GM12892 (cell line): Measurements from ENCODE around the gene GDAP2.

ENCODE experiments used
- POLR2AphosphoS5 ChIP-seq: IDR thresholded peaks from 2 replicates; pipeline ENCODE4 v1.6.1; 2011; ENCODE audit warnings: low read depth, low read length, control low read depth
- TAF1 ChIP-seq: IDR thresholded peaks from 2 replicates; pipeline ENCODE4 v1.6.1; 2011; ENCODE audit warnings: low read depth, mild to moderate bottlenecking, control low read depth, low read length, borderline replicate concordance

DNA sequence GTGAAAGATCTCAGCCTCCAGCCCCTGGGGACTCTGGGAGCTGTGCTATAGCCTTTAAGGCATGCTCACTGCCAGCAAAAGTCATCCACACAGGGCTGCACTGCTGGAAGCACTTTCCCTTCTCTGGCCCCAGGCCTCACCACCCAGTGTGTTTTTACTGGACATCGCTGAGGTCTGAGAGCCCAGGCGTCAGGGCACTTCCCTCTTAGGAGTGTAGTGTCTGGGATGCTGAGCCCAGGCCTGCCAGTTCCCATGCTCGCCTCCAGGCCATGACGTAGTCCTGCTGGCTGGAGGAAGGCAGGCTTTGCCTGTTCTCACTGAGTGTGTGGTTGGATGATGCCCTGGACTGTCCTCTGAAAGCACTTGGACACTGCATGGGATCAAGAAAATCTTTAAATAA is 101.2 kb downstream of the GDAP2 start:
- TF ChIP-seq POLR2AphosphoS5 (no peak), TAF1 (no peak)
